HG03457 (cell line): ENCODE data around the gene HOXA5.

Source experiments
- ATAC-seq: cut with Tn5 transposase; IDR thresholded peaks from one replicate; pipeline ENCODE4 v1.9.1; 2021; ENCODE audit warnings: moderate number of reproducible peaks; ENCODE audit not compliant: unreplicated experiment

HOXA5 gene

DNA sequence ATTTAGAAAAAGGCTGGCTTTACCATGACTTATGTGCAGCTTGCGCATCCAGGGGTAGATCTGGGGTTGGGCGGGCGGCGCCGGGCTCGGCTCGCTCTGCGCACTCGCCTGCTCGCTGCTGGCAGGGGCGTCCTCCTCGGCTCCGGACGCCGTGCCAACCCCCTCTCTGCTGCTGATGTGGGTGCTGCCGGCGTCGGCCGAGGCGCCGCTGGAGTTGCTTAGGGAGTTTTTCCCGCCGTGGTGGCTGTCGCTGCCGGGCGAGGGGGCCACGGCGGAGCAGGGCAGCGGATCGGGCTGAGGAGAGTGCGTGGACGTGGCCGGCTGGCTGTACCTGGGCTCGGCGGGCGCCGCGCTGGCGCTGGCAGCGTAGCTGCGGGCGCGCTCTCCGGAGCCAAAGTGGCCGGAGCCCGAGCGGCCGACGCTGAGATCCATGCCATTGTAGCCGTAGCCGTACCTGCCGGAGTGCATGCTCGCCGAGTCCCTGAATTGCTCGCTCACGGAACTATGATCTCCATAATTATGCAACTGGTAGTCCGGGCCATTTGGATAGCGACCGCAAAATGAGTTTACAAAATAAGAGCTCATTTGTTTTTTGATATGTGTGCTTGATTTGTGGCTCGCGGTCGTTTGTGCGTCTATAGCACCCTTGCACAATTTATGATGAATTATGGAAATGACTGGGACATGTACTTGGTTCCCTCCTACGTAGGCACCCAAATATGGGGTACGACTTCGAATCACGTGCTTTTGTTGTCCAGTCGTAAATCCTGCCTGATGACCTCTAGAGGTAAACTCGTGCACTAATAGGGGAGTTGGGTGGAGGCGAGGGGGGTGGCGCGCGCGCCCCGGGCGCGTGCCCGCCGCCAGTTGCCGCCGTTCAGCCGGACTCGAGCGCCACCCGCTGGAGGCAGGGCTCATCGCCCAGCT is at the start of gene HOXA5:
TSS of gene HOXA5 (minus strand) at position 659 of the 927 bp plus-strand sequence. CDS start at position 585, 74 bp downstream.
- no peak for ATAC-seq

GRCh38 chr7:27192546-27193334 is 49.3 kb upstream of the HOXA5 start:
- no peak for ATAC-seq

- ATAC-seq: no peak
These were observed 48.5 kb upstream of the HOXA5 start for GRCh38 chr7:27191833-27192545.

DNA sequence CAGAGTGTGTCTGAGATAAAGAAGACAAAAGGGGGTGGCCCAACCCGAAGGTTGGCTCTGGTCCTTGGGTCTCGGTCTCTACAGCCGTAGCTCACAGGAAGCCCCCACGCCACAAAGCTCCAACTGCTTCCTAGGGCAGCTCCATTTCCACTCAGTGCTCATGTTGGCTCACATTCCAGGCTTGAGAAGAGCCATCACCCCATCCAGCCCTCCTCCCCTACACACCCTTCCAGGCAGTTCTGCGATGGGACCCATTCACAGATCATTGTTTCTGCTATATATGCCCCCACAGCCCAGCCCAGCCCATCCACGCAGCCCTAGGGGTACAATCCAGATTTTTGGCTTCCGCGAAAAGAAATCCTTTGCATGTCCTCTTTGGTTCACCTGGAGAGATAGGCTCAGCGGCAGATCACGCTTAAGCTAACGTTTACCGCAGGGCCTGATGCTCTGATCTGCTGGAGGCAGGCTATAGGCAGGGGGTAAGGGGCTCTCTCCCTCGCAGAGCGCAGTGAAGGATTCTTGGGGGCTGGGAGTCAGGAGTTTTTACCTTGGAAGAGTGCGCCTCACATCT is 47.8 kb upstream of the HOXA5 start:
- ATAC-seq: no peak

- no peak for ATAC-seq
These were observed 46.7 kb upstream of the HOXA5 start for GRCh38 chr7:27189997-27190748.

GRCh38 chr7:27189295-27189996 is 46.0 kb upstream of the HOXA5 start:
- ATAC-seq: no peak

DNA sequence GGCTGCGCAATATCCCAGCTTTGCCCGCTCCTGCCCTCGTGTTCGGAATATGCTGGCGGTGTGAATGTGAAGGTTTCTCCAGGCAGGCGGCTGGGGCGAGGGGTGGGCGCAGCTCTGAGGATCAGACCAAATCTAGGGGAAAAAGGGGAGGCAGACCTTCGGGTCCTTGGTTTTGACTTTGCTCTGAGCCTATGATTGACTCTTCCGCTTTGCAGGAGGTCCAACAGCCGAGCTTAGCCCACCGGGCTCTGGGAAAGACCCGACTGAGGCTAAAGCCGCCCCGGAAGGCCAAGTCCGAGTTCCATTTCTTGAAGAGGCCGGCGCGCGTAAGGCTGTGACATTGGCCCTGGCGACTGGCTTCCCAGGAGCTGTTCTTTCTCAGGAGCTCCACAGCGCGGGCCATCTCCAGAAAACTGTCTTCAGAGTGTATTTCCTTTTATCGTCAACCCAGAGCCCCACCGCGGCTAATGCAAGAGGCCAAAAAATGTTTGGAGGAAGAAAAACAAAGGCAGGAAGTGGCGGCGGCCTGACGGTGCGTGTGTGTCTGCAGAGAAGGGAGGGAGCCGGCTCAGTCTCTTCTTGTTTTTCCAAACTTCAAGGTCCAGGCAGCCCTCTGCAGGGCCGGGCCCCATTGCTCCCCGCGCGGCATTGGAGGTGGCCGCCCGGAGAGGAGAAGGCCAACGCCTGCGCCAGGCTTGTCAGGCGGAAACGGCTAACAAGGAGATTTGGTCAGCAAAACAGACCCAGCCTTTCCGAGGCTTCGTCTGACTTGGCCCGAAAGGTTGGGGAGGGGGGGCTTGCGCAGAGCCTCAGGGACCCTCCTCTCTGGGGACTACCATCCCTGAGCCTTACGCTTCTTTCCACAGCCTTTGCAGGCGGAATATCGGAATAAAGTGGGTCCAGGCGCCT is 45.2 kb upstream of the HOXA5 start:
- no peak for ATAC-seq

- no peak for ATAC-seq
These were observed 44.2 kb upstream of the HOXA5 start for GRCh38 chr7:27187475-27188385.

DNA sequence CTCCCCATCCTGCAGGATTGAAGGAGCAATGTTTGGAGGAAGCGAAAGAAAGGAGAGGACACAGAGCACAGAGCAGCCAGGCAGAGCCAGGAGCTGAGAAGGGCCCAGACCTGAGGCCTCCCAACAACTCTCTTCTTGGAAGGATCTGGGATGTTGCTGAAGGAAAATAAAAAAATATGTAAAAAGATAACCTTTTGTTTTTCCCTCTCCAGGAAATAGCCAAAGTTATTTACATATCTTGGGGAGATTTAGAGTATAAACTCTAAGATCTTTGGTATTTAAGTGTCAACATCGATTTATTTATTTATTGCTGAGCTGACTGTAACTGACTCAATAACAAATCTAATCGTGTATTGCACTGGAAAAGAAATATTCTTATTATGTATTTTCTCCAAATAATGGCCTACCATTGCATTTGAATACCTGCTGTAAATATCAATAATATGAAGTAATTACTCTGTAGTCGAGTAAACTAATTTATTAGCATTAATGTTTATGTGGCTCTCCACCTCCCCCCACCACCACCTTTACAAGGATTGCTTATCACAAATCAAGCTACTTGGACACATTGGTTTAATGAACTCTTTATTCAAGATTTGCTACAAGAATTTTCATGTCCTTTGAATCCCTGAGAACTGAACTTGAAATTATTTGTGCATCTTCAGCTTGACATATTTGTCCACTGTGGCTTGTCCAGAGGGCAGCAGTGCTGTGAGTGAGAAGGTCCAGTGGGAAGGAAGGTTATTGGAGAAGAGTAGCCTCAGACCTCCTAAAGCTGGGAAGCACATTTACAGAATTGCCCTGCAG is 43.4 kb upstream of the HOXA5 start:
- ATAC-seq: no peak

- no peak for ATAC-seq
These were observed 42.6 kb upstream of the HOXA5 start for GRCh38 chr7:27185854-27186667.

DNA sequence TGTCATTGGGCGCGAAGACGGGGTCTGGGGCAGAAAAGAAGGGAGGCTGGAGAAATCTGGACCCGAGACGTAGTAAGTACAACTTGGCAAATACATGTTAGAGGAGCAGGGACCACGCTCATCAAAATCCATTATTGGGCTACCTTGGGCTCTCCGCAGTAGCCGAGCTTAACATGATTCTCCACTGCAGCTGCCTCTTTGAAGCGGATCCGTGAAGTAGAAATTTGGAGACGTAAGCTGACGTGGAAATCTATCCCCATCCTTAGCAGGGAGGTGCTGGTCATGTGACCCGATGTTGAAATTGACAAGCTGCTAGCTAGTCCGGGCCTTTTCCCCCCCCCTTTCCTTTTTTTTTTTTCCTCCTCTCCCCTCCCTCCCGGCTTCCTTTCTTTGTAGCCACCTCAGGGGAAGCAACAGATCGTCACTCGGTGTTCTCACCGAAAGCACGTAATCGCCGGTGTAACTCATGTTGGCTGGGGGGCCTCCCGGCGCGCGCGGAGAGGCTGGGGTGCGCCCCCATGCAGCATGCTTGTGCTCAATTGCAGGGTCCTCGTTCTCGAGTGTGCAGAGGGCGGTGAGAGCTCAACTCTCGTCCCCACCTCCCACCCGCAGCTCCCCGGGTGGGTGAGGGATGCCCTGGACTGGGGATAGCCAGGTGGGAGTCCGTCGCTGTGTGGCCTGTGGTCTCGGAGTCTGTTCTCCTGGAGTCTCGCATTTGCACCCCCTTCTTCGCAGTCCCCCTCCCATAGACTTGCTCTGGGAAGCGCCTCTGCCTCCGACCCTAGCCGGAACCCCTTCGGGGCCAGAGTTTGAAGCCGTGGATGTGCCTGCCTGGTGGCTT is 41.8 kb upstream of the HOXA5 start, which contains the start of gene HOXA11:
TSS of gene HOXA11 (minus strand) at position 220 of the 841 bp plus-strand sequence. CDS start at position 132, 88 bp downstream.
- ATAC-seq: no peak

- ATAC-seq: no peak
These were observed 41.0 kb upstream of the HOXA5 start for GRCh38 chr7:27184337-27185012.

- no peak for ATAC-seq
These were observed 40.3 kb upstream of the HOXA5 start for GRCh38 chr7:27183682-27184336.
